NK-92 (cell line): ENCODE measurements around the gene ZNF611.
"Not testable (repeated sequence)": the region's sequence is repeated elsewhere in the genome, so short reads cannot be mapped to it uniquely, and the experiment has no call there.

ENCODE experiments used
- DNase-seq: peaks from one replicate; lab custom pipeline; 2025; ENCODE audit not compliant: unreplicated experiment; lab: John Stamatoyannopoulos, UW

Gene ZNF611

GRCh38 chr19:52720541-52720940 lies 14.3 kb downstream of the ZNF611 start:
- not testable (repeated sequence) for DNase-seq

- no peak for DNase-seq
Measured at GRCh38 chr19:52716522-52716921, 18.3 kb downstream of the ZNF611 start.

DNA sequence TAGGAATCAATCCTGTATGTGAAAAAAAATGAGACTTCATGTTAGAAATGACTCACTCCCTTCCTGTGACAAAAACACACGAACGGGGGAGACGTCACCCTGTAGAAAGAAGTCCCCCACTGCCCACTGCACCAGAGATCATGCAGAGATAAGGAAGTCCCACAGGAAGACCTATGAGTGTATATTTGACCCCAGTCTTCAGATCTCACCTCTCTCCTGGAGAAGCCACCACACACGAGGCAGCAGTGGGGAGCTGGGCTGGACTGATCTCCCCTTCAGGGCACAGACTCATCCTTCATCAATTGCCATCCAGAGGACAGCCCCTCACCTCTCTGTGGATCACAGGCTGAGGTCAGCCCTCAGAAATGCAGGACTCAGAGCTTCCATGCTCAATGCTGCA lies 18.9 kb downstream of the ZNF611 start:
- DNase-seq: not testable (repeated sequence)

DNA sequence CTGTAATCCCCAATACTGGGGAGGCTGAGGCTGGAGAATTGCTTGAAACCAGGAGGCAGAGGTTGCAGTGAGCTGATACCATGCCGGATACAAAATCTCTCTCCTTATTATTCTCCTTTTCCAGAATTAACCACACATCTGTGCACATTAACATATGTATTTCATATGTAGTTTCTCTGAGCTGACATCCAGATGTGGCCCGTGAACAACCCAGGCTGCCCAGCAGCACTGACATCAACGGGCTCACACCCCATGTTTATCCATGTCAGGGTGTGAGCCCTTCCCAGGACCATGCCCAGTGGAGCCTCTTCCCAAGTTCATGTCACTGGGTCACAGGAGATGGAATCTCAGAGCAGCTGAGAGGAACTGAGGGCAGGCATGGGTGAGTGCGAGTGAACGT lies 19.5 kb downstream of the ZNF611 start:
- DNase-seq: not testable (repeated sequence)

GRCh38 chr19:52713051-52713450 lies 21.8 kb downstream of the ZNF611 start:
- DNase-seq: not testable (repeated sequence)

GRCh38 chr19:52711661-52712060 lies 23.2 kb downstream of the ZNF611 start:
- not testable (repeated sequence) for DNase-seq

GRCh38 chr19:52710538-52710937 lies 24.3 kb downstream of the ZNF611 start:
- no peak for DNase-seq

GRCh38 chr19:52705615-52706014 lies 29.2 kb downstream of the ZNF611 start:
- DNase-seq: not testable (repeated sequence)

GRCh38 chr19:52703917-52704316 lies 30.9 kb downstream of the ZNF611 start:
- no peak for DNase-seq

GRCh38 chr19:52700673-52701072 lies 34.2 kb downstream of the ZNF611 start:
- no peak for DNase-seq

- not testable (repeated sequence) for DNase-seq
Measured at GRCh38 chr19:52699555-52699954, 35.3 kb downstream of the ZNF611 start.

- DNase-seq: no peak
Measured at GRCh38 chr19:52695996-52696395, 38.8 kb downstream of the ZNF611 start.

DNA sequence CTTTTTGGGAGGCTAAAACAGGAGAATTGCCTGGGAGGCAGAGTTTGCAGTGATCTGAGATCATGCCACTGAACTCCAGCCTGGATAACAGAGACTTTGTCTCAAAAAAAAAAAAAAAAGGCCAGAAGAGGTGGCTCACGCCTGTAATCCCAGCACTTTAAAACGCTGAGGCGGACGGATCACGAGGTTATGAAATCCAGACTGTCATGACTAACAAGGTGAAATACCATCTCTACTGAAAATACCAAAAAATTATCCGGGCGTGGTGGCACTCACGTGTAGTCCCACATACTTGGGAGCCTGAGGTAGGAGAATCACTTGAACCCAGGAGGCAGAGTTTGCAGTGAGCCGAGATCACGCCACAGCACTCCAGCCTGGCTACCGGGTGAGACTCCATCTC lies 39.9 kb downstream of the ZNF611 start:
- no peak for DNase-seq

GRCh38 chr19:52694281-52694680 lies 40.6 kb downstream of the ZNF611 start:
- DNase-seq: not testable (repeated sequence)

- DNase-seq: no peak
Measured at GRCh38 chr19:52692431-52693008, 42.3 kb downstream of the ZNF611 start.

- no peak for DNase-seq
Measured at GRCh38 chr19:52691737-52692136, 43.1 kb downstream of the ZNF611 start.

GRCh38 chr19:52691215-52691610 lies 43.6 kb downstream of the ZNF611 start:
- DNase-seq: no peak

- peak; percentile 49 for DNase-seq
Measured at GRCh38 chr19:52690369-52691214, 44.3 kb downstream of the ZNF611 start.

DNA sequence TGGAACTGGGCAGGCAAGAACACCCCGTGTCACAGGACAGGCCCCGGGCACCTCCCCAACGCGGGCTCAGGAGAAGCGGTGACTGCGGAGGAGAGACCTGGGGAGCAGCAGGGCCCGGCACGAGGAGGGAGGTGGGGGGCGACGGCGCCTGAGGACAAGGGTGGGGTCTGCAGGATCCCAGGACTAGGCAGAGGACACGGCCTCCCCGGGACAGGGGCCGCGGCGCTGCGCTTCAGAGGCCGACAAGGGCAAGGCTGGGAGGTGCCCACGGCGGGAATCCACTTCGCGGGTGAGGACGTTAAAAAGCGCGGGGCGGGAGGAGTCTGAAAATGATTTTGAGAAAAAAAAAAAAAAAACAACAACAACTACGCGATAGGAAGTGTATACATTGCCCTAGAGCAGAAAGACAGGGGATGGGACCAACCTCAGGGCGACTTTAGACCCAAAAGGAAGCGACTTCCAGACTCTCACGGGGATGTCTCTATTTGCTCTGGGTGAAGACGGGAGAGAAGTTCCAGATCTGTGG lies 44.9 kb downstream of the ZNF611 start:
- DNase-seq: no peak

DNA sequence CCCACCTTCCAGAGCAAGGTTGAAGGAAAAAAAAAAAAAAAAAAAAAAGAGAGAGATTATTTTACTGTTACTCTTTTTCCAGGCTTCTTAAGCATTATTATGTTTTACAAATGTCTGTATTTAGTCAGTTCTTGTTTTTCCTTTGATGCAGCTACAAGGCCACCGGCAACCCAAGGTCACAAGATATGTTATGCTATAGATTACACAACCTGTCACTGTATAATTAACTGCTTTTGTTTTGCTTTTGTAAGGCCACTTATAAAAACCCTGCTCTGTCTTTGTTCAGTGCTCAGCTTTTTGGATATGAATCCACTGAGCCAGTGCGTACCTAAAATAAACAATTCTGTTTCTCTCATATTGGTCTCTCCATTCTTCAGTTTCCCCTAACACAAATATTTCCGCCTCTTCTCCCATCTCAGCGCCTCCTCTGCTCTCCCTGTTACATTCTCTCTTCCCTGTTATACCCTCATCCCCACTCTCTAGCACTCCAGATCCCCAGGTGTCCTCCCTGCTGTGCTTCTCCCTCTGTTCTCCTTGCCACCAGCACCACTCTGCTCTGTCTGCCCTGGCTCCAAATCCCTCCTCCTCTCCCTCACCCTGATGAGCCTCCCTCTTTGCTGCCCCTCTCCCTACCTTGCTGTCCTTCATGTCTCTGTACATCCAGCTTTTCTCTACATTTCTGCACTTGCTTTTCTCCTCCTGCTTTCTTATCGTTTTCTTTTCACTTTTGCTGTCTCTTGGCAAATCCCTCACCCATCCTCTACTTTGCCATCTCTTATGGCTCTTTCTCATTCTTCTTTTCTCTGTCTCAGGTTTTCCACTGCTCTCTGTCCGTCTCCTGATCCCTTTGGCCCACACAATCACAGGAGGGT lies 45.7 kb downstream of the ZNF611 start:
- DNase-seq: not testable (repeated sequence)

DNA sequence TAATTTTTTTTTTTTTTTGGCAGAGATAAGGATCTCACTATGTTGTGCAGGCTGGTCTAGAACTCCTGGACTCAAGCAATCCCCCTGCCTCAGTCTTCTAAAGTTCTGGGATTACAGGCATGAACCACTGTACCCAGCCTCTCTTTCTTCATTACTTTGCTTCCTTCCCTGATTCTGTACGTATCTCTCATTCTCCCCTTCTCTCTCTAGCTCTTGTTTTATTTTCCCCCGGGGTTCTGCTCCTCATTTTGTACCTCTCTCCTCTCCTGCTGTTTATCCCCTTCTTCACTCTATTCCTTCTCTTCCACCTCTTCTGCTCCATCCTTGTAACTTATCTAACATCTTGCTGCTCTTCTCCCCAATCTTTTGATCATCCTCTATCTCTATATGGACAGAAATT lies 46.5 kb downstream of the ZNF611 start:
- DNase-seq: no peak
